NB4 (cell line): ENCODE data around the gene SLC6A6.

Experiments used
- CTCF ChIP-seq: IDR thresholded peaks from one replicate; pipeline ENCODE4 v1.5.1; 2012; ENCODE audit warnings: low read depth, low read length
- MYC ChIP-seq: IDR thresholded peaks from 2 replicates; pipeline ENCODE4 v1.6.1; 2011; ENCODE audit warnings: low read depth, low read length
- POLR2A ChIP-seq: IDR thresholded peaks from 2 replicates; pipeline ENCODE4 v1.6.1; 2011; ENCODE audit warnings: mild to moderate bottlenecking; ENCODE audit not compliant: insufficient read length; ENCODE audit errors: extremely low read depth
- TF ChIP-seq, protein P1 (sequence below): IDR thresholded peaks from 2 replicates; pipeline ENCODE4 v1.6.1; 2011; ENCODE audit warnings: low read depth, low read length

DNA sequence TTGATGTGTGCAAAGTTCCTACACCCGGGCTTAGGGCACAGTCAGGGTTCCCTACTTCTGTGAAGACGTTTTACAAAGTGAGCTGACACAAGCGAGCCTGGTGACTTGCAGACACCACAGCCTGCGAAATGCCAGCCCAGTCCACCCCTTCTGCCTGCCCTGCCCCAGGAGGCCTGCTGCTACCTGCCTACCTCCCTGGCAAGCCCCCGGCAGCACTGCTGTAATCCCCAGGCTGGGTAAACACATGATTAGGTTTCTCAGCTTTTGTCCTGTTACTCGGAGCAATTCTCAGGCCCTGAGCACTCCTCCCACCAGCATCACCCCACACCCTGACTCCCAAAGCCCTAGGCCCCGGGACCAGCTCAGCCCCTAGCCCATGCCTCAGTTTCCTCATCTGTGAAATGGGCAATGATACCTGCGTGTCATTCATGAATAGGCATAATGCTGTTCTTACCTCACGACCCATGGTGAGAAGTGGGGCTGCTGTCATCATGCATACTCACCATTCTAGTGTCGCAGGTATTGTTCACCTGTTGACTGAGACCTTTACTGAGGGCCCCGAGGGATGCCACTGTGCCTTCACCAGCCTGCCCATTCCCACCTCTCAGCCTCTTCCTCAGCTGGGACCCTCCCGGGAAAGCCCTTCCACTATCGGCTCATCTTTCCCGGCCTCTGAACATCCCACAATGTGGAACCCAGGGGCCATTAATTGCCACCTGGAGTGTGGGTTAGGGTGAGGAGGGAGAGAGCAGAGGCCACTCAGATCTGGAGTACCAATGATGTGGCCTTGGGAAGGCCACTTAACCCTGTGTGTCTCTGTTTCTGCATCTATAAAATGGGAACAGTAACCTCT lies 31.5 kb upstream of the SLC6A6 start:
- TF ChIP-seq CTCF, result no peak
- TF ChIP-seq, protein P1, sequence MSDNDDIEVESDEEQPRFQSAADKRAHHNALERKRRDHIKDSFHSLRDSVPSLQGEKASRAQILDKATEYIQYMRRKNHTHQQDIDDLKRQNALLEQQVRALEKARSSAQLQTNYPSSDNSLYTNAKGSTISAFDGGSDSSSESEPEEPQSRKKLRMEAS, result no peak
- no peak for TF ChIP-seq POLR2A
- TF ChIP-seq MYC, result no peak
